GM06990 (cell line): ENCODE results near the gene ZNF622.
A peak's percentile ranks its signal among the peaks of the same experiment; 100 is the strongest.

Experiments used
- DNase-seq: peaks from one replicate; pipeline ENCODE4 v3.0.0-alpha.2; 2011; ENCODE audit not compliant: insufficient read length; ENCODE audit errors: extremely low read depth
- H3K27me3 ChIP-seq: replicated peaks from 2 replicates; pipeline ENCODE4 v1.6.0; 2011; ENCODE audit warnings: low read length; ENCODE audit not compliant: control insufficient read depth, insufficient read depth
- H3K36me3 ChIP-seq: 2 replicates; pipeline ENCODE4 v1.5.1; 2011; ENCODE audit warnings: low read length; ENCODE audit not compliant: control insufficient read depth, insufficient read depth
- H3K4me3 ChIP-seq: replicated peaks from 2 replicates; pipeline ENCODE4 v1.5.1; 2011; ENCODE audit warnings: low read depth, mild to moderate bottlenecking, control low read depth, low read length
- CTCF ChIP-seq: IDR thresholded peaks from 2 replicates; pipeline ENCODE4 v1.5.1; 2011; ENCODE audit warnings: low read length, control low read depth, mild to moderate bottlenecking, inconsistent platforms; ENCODE audit not compliant: insufficient read depth, poor library complexity, severe bottlenecking

The ZNF622 gene

GRCh38 chr5:16456103-16456832, 9.3 kb downstream of the ZNF622 start:
- TF ChIP-seq CTCF: peak; percentile 59
- peak; percentile 34 for DNase-seq
- H3K36me3 ChIP-seq: peaks cover 12% of the 10 kb centered on the region
- H3K27me3 ChIP-seq: no peaks in the 10 kb centered on the region
- H3K4me3 ChIP-seq: no peak overlapping the region

- H3K27me3 ChIP-seq: no peaks in the 10 kb centered on the region
- H3K4me3 ChIP-seq: no peak overlapping the region
- no peak for DNase-seq
- no peak for TF ChIP-seq CTCF
- peaks cover 16% of the 10 kb centered on the region for H3K36me3 ChIP-seq
Observed at GRCh38 chr5:16455668-16456067, 9.9 kb downstream of the ZNF622 start.

- H3K4me3 ChIP-seq: no peak overlapping the region
- H3K27me3 ChIP-seq: no peaks in the 10 kb centered on the region
- H3K36me3 ChIP-seq: peaks cover 17% of the 10 kb centered on the region
- DNase-seq: no peak
- TF ChIP-seq CTCF: no peak
Observed at GRCh38 chr5:16454686-16455085, 10.9 kb downstream of the ZNF622 start.

- Histone ChIP-seq H3K27me3 (no peaks in the 10 kb centered on the region), H3K36me3 (peaks cover 21% of the 10 kb centered on the region)
Observed at GRCh38 chr5:16453609-16454008, 12.0 kb downstream of the ZNF622 start.

GRCh38 chr5:16450163-16450562, 15.4 kb downstream of the ZNF622 start:
- Histone ChIP-seq H3K4me3 (no peak overlapping the region), H3K36me3 (peaks cover 20% of the 10 kb centered on the region), H3K27me3 (no peaks in the 10 kb centered on the region)
- DNase-seq: no peak
- no peak for TF ChIP-seq CTCF

More at GRCh38 chr5:16453609-16454008, 12.0 kb downstream of the ZNF622 start:
- DNase-seq: no peak
- no peak overlapping the region for H3K4me3 ChIP-seq
- TF ChIP-seq CTCF: no peak
